WERI-Rb-1 (cell line): ENCODE measurements around the gene TJP3.

Experiments
- DNase-seq: peaks from one replicate; pipeline ENCODE4 v3.0.0-alpha.2; 2020
- H3K27ac ChIP-seq: fragments of 250-450 bp; sonication (Bioruptor Pico); 2 replicates; pipeline ENCODE4 v1.5.1; 2020; ENCODE audit warnings: mild to moderate bottlenecking, moderate library complexity
- H3K27me3 ChIP-seq: fragments of 250-450 bp; sonication (Bioruptor Pico); 2 replicates; pipeline ENCODE4 v1.5.1; 2021; ENCODE audit warnings: mild to moderate bottlenecking, low read depth, moderate library complexity; ENCODE audit not compliant: insufficient read depth, severe bottlenecking
- H3K36me3 ChIP-seq: fragments of 250-450 bp; sonication (Bioruptor Pico); 2 replicates; pipeline ENCODE4 v1.5.1; 2020; ENCODE audit warnings: mild to moderate bottlenecking, moderate library complexity
- H3K4me3 ChIP-seq: 2 replicates; pipeline ENCODE4 v1.5.1; 2011; ENCODE audit warnings: low read depth, mild to moderate bottlenecking, control low read depth, low read length
- H3K9me3 ChIP-seq: fragments of 250-450 bp; sonication (Bioruptor Pico); 2 replicates; pipeline ENCODE4 v1.5.1; 2021; ENCODE audit warnings: mild to moderate bottlenecking, moderate library complexity; ENCODE audit not compliant: severe bottlenecking
- CTCF ChIP-seq: IDR thresholded peaks from 2 replicates; pipeline ENCODE4 v1.5.1; 2011; ENCODE audit warnings: low read depth, mild to moderate bottlenecking, control low read depth, inconsistent platforms, low read length

The TJP3 gene

GRCh38 chr19:3674784-3675543 is 33.2 kb upstream of the TJP3 start:
- H3K27me3 ChIP-seq = no peaks in the 10 kb centered on the region
- no peak overlapping the region for H3K4me3 ChIP-seq
- no peak overlapping the region for H3K27ac ChIP-seq
- peaks cover 22% of the 10 kb centered on the region for H3K36me3 ChIP-seq
- H3K9me3 ChIP-seq = no peaks in the 10 kb centered on the region
- TF ChIP-seq CTCF = no peak
- no peak for DNase-seq

GRCh38 chr19:3678188-3678587 is 30.0 kb upstream of the TJP3 start:
- H3K9me3 ChIP-seq = no peaks in the 10 kb centered on the region
- TF ChIP-seq CTCF = no peak
- no peak for DNase-seq
- H3K27ac ChIP-seq = no peak overlapping the region
- no peak overlapping the region for H3K4me3 ChIP-seq
- peaks cover 38% of the 10 kb centered on the region for H3K36me3 ChIP-seq
- no peaks in the 10 kb centered on the region for H3K27me3 ChIP-seq

GRCh38 chr19:3679138-3679537 is 29.0 kb upstream of the TJP3 start:
- Histone ChIP-seq H3K4me3 (no peak overlapping the region), H3K9me3 (no peaks in the 10 kb centered on the region), H3K36me3 (peaks cover 43% of the 10 kb centered on the region), H3K27ac (no peak overlapping the region), H3K27me3 (no peaks in the 10 kb centered on the region)
- DNase-seq = no peak
- no peak for TF ChIP-seq CTCF

- H3K27me3 ChIP-seq = no peaks in the 10 kb centered on the region
- no peak overlapping the region for H3K27ac ChIP-seq
- peaks cover 47% of the 10 kb centered on the region for H3K36me3 ChIP-seq
- DNase-seq = no peak
- H3K9me3 ChIP-seq = no peaks in the 10 kb centered on the region
- no peak for TF ChIP-seq CTCF
- H3K4me3 ChIP-seq = no peak overlapping the region
These were observed 28.6 kb upstream of the TJP3 start for GRCh38 chr19:3679581-3679980.

- TF ChIP-seq CTCF = no peak
- H3K27me3 ChIP-seq = no peaks in the 10 kb centered on the region
- peaks cover 52% of the 10 kb centered on the region for H3K36me3 ChIP-seq
- H3K9me3 ChIP-seq = peaks cover 4% of the 10 kb centered on the region
- no peak overlapping the region for H3K27ac ChIP-seq
- H3K4me3 ChIP-seq = no peak overlapping the region
- no peak for DNase-seq
These were observed 27.2 kb upstream of the TJP3 start for GRCh38 chr19:3680939-3681338.

- no peak for DNase-seq
- peaks cover 4% of the 10 kb centered on the region for H3K9me3 ChIP-seq
- TF ChIP-seq CTCF = no peak
- no peak overlapping the region for H3K27ac ChIP-seq
- H3K36me3 ChIP-seq = peaks cover 44% of the 10 kb centered on the region
- no peaks in the 10 kb centered on the region for H3K27me3 ChIP-seq
- no peak overlapping the region for H3K4me3 ChIP-seq
These were observed 25.9 kb upstream of the TJP3 start for GRCh38 chr19:3682286-3682685.
